ENCODE results near the gene NHEJ1. TPM values are rescaled to one million over a fixed set of nuclear protein-coding genes. Genes with fewer than 3 reads are reported as not detected.

Gene NHEJ1
- total and polyA plus RNA-seq, 9 of the 15 experiments (the other 6 are each of a cell fraction or from before 2014, with no cell fraction given) = 9.0 to 23.7 (median 13.9) TPM

GRCh38 chr2:219073413-219074129 is 87.0 kb downstream of the NHEJ1 start:
- H3K4me3 ChIP-seq = no peak overlapping the region
- intact Hi-C loops (cut with micrococcal nuclease) (loop anchor here (1.0 kb wide), 2 partner anchors 46 to 82 kb away; no protein-coding TSS in a partner anchor), in situ Hi-C loops (cut with MboI) (loop anchor here (5.0 kb wide), 1 partner anchor 49 kb away; no protein-coding TSS in a partner anchor)
- no peak overlapping the region for H3K27ac ChIP-seq (ENCODE audit: extremely low read depth, low read depth, low read length)
- H3K9me3 ChIP-seq (replicated peaks; ENCODE audit: control insufficient read depth, insufficient read depth, low read depth, low read length) = no peaks in the 10 kb centered on the region
- no TSS peak for BruUV-seq (replicated peaks)
- no peak overlapping the region for H2AFZ ChIP-seq (ENCODE audit: low read depth, low read length)
- H3K4me1 ChIP-seq (replicated peaks in 1 of 2; ENCODE audit: control insufficient read depth in 2 of 2, insufficient read depth in 2 of 2, low read length in 2 of 2) = no peaks in the 10 kb centered on the region
- H3K9ac ChIP-seq (ENCODE audit: insufficient read depth in 1 of 2, low read depth in 2 of 2, low read length in 2 of 2) = no peak overlapping the region
- ChIA-PET CTCF (ENCODE audit: low intra/inter-chr PET ratio) (interaction anchor here (0.7 to 1.6 kb wide), 3 partner anchors 31 to 760 kb away, joined by 3 to 8 read pairs (median 4); no protein-coding TSS in a partner anchor), POLR2A (interaction anchor here (0.6 to 1.8 kb wide), 5 partner anchors 10 to 103 kb away, joined by 3 to 4 read pairs (median 3); partner anchors contain the start of gene CNPPD1)
- no peaks in the 10 kb centered on the region; the same call in 1 of the 2 replicates for H4K20me1 ChIP-seq (replicated peaks; ENCODE audit: control insufficient read depth, insufficient read depth, low read length)
- ATAC-seq (peak; percentile 86), DNase-seq (ENCODE audit: extremely low read depth in 1 of 4, low spot score in 3 of 4) (peak; percentile 27 to 74 (median 47)), FAIRE-seq (peak; percentile 82)
- no peaks in the 10 kb centered on the region for H3K9me1 ChIP-seq (ENCODE audit: control insufficient read depth, insufficient read depth, low read length)
- H3K36me3 ChIP-seq (ENCODE audit: control insufficient read depth, insufficient read depth, low read length) = peaks cover 5% of the 10 kb centered on the region; the same call in 1 of the 3 replicates
- no peaks in the 10 kb centered on the region for H3K27me3 ChIP-seq (ENCODE audit: control insufficient read depth in 2 of 2, insufficient read depth in 2 of 2, low read length in 2 of 2)
- no peak overlapping the region for H3K4me2 ChIP-seq (ENCODE audit: insufficient read depth, low read length)
- no peaks in the 10 kb centered on the region for H3K79me2 ChIP-seq (ENCODE audit: control insufficient read depth, insufficient read depth, low read length)
- WGBS (ENCODE audit: insufficient coverage, low coverage, missing lambda C conversion rate) = 43% methylated on average over 14 of the region's 14 CpGs
- TF ChIP-seq MLX (CRISPR knock-in tag; conservative IDR thresholded peaks at IDR 0.05) = no peak
- TF ChIP-seq RAD21 (CRISPR knock-in tag; conservative IDR thresholded peaks at IDR 0.05 in 1 of 2, IDR thresholded peaks at IDR 0.05 in 1 of 2) = peak; percentile 47 to 68
- peak; percentile 40 for TF ChIP-seq SMC3 (conservative IDR thresholded peaks at IDR 0.05; ENCODE audit: insufficient read depth, low read depth, low read length)
- TF ChIP-seq REST (IDR thresholded peaks at IDR 0.05; ENCODE audit: borderline replicate concordance) = peak; percentile 45; the same call in 1 of the 2 replicates
- TF ChIP-seq REST (CRISPR knock-in tag; IDR thresholded peaks at IDR 0.05; ENCODE audit: low read depth) = no peak
- TF ChIP-seq CTCF (IDR thresholded peaks at IDR 0.05 in 2 of 3, conservative IDR thresholded peaks at IDR 0.05 in 1 of 3; ENCODE audit: insufficient read depth in 2 of 3, low read depth in 1 of 3, low read length in 3 of 3) = peak; percentile 68 to 75 (median 70); a peak in 5 of 6 replicates

Data from K562 (cell line).